Gastrocnemius medialis (tissue), 4 donors: ENCODE measurements around the gene RIMBP2. TPM values are rescaled to one million over a fixed set of nuclear protein-coding genes. Genes with fewer than 3 reads are reported as not detected.

Experiments
- ATAC-seq, 2 donors: fragments of 150-250 bp; one replicate each; pipeline ENCODE4 v1.9.1; 2016
- DNase-seq, 2 donors: peaks; one replicate each; pipeline ENCODE4 v3.0.0-alpha.2; 2019
- H3K27ac ChIP-seq, 4 donors: fragments of 200-600 bp; sonication (generic); 1 replicate in 1 of 4; 2 replicates in 3 of 4; pipeline ENCODE4 v1.5.1; 2016 to 2018; ENCODE audit warnings: mild to moderate bottlenecking in 2 of 4, moderate library complexity in 1 of 4
- H3K27me3 ChIP-seq, 3 donors: fragments of 200-600 bp; sonication (generic) in 2 of 3; 1 replicate in 1 of 3; 2 replicates in 2 of 3; pipeline versions ENCODE4 v1.5.1 to v1.6.0; 2016 to 2019; ENCODE audit warnings: mild to moderate bottlenecking in 1 of 3, moderate library complexity in 1 of 3
- H3K36me3 ChIP-seq, 2 donors: fragments of 200-600 bp; sonication (generic) in 1 of 2; one replicate each; pipeline ENCODE4 v1.5.1; 2017 to 2018
- H3K4me1 ChIP-seq, 2 donors: fragments of 200-600 bp; sonication (generic) in 1 of 2; one replicate each; pipeline ENCODE4 v1.5.1; 2016 to 2017; ENCODE audit warnings: mild to moderate bottlenecking in 2 of 2
- H3K4me3 ChIP-seq, 4 donors: fragments of 200-600 bp; sonication (generic) in 3 of 4; 1 replicate in 1 of 4; 2 replicates in 3 of 4; pipeline ENCODE4 v1.5.1; 2016 to 2019; ENCODE audit warnings: mild to moderate bottlenecking in 2 of 4
- H3K9me3 ChIP-seq, 3 donors: fragments of 200-600 bp; sonication (generic) in 2 of 3; 1 replicate in 1 of 3; 2 replicates in 2 of 3; pipeline ENCODE4 v1.5.1; 2016 to 2019
- POLR2A ChIP-seq, 2 donors: fragments of 450-650 bp; IDR thresholded peaks; one replicate each; pipeline ENCODE4 v1.6.1; 2017; ENCODE audit warnings: antibody characterized with exemption in 2 of 2, mild to moderate bottlenecking in 2 of 2, moderate library complexity in 2 of 2
- in situ Hi-C, 4 donors: fragments of 200-750 bp; cut with MboI; loops; one replicate each; pipeline versions ENCODE4 v1.15.0 to v1.8.0; 2017; ENCODE audit warnings: low sequenced_read_pairs in 4 of 4
- intact Hi-C: fragments of 100-400 bp; cut with DNase I; formaldehyde crosslinking; loops from one replicate; pipeline ENCODE4 v1.15.1; 2023; ENCODE audit warnings: low total_unique reads
- total RNA-seq, 4 donors: library from RNA; depleted of rRNA; stranded (reverse); fragments of >200 nt; gene quantifications; one replicate each; pipeline versions ENCODE4 v1.1.0 to v1.2.3, GENCODE V29; 2016
- TF ChIP-seq, protein P1 (sequence below), 5 experiments: fragments of 450-650 bp in 3 of 5; fragments of 200-600 bp in 2 of 5; sonication (generic) in 2 of 5; IDR thresholded peaks in 4 of 5; conservative IDR thresholded peaks in 1 of 5; 1 replicate in 4 of 5; 2 replicates in 1 of 5; pipeline ENCODE4 v1.5.1; 2016 to 2019; ENCODE audit warnings: antibody characterized with exemption in 5 of 5, mild to moderate bottlenecking in 3 of 5, moderate library complexity in 3 of 5

Gene RIMBP2
- total RNA-seq, 4 donors from 2014 or later: 0.76 to 2.2 (median 1.2) TPM; not detected in 1

DNA sequence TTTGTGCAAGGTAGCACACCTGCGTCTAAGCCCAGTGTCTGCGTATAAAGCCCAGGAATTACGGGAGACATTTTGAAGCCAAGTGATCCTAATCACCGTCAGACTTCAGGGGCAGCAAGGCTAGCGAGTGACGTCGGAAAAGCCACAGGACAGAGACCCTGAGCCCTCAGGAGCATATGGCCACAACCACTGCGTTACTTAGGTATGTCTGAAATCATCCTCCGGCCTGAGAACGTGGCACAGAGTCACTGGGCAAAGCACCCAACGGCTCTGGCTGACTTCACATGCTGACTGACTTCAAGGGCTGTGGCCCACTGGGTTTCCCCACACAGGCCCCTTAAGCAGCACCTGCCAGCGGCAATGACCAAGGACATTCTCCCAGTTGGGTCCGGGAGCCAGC, 71.5 kb downstream of the RIMBP2 start:
- H3K27ac ChIP-seq: no peak overlapping the region
- no peaks in the 10 kb centered on the region for H3K4me1 ChIP-seq
- in situ Hi-C loops: no loop called here
- no peak overlapping the region for H3K4me3 ChIP-seq
- TF ChIP-seq, protein P1, sequence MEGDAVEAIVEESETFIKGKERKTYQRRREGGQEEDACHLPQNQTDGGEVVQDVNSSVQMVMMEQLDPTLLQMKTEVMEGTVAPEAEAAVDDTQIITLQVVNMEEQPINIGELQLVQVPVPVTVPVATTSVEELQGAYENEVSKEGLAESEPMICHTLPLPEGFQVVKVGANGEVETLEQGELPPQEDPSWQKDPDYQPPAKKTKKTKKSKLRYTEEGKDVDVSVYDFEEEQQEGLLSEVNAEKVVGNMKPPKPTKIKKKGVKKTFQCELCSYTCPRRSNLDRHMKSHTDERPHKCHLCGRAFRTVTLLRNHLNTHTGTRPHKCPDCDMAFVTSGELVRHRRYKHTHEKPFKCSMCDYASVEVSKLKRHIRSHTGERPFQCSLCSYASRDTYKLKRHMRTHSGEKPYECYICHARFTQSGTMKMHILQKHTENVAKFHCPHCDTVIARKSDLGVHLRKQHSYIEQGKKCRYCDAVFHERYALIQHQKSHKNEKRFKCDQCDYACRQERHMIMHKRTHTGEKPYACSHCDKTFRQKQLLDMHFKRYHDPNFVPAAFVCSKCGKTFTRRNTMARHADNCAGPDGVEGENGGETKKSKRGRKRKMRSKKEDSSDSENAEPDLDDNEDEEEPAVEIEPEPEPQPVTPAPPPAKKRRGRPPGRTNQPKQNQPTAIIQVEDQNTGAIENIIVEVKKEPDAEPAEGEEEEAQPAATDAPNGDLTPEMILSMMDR (IDR thresholded peaks at IDR 0.05 in 4 of 5, conservative IDR thresholded peaks at IDR 0.05 in 1 of 5): no peak
- TF ChIP-seq POLR2A (IDR thresholded peaks at IDR 0.05): no peak
- no peaks in the 10 kb centered on the region for H3K27me3 ChIP-seq
- H3K36me3 ChIP-seq: no peaks in the 10 kb centered on the region
- DNase-seq: no peak
- intact Hi-C loops: no loop called here
- no peaks in the 10 kb centered on the region for H3K9me3 ChIP-seq
- ATAC-seq: no peak

DNA sequence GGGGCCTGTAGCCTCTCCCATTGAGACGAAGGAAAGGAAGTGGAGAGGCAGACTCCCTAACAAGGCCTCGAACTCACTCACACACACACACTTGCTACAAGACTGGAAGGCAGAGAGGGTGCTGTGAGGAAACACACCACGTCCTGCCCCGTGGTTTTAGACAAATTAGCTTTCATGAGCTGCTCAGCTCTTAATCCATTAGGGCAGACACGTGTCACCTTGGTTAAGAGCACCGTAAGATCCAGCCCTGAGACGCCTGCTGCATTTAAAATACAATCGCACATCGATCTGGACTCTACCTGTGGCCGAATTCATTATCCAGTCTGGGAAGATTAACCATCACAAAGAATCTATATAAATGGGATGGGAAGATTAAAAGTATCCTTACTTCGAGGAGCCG, 72.0 kb downstream of the RIMBP2 start:
- DNase-seq (no peak), ATAC-seq (no peak)
- H3K9me3 ChIP-seq: no peaks in the 10 kb centered on the region
- no peaks in the 10 kb centered on the region for H3K4me1 ChIP-seq
- no peak overlapping the region for H3K4me3 ChIP-seq
- intact Hi-C loops: no loop called here
- no peaks in the 10 kb centered on the region for H3K36me3 ChIP-seq
- in situ Hi-C loops: no loop called here
- TF ChIP-seq, protein P1 (IDR thresholded peaks at IDR 0.05 in 4 of 5, conservative IDR thresholded peaks at IDR 0.05 in 1 of 5): no peak
- TF ChIP-seq POLR2A (IDR thresholded peaks at IDR 0.05): no peak
- H3K27me3 ChIP-seq: no peaks in the 10 kb centered on the region
- H3K27ac ChIP-seq: no peak overlapping the region

DNA sequence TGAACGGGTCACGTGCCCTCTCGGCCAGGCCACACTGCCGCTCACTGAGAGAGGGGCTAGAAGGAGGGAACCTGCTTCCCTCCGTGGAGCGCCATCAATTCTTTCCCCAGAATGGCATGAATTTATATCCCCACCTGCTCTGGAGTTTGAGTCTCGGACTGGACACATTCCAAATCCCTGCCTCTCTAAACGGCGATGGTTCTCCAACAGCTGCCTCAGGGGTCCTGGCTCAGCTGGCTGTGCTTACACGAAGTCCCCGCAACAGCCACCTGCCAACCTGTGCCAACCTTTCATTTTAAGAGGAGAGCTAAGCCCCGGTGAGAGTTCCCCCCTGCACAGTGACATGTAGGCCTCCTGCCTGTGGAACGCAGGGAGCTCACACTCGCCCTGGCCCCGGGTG, 73.2 kb downstream of the RIMBP2 start:
- intact Hi-C loops (no loop called here), in situ Hi-C loops (no loop called here)
- no peak overlapping the region for H3K4me3 ChIP-seq
- H3K4me1 ChIP-seq: no peaks in the 10 kb centered on the region
- ATAC-seq (no peak), DNase-seq (no peak)
- no peaks in the 10 kb centered on the region for H3K27me3 ChIP-seq
- H3K9me3 ChIP-seq: no peaks in the 10 kb centered on the region
- no peaks in the 10 kb centered on the region for H3K36me3 ChIP-seq
- TF ChIP-seq POLR2A (IDR thresholded peaks at IDR 0.05): no peak
- TF ChIP-seq, protein P1 (IDR thresholded peaks at IDR 0.05 in 4 of 5, conservative IDR thresholded peaks at IDR 0.05 in 1 of 5): no peak
- H3K27ac ChIP-seq: no peak overlapping the region

DNA sequence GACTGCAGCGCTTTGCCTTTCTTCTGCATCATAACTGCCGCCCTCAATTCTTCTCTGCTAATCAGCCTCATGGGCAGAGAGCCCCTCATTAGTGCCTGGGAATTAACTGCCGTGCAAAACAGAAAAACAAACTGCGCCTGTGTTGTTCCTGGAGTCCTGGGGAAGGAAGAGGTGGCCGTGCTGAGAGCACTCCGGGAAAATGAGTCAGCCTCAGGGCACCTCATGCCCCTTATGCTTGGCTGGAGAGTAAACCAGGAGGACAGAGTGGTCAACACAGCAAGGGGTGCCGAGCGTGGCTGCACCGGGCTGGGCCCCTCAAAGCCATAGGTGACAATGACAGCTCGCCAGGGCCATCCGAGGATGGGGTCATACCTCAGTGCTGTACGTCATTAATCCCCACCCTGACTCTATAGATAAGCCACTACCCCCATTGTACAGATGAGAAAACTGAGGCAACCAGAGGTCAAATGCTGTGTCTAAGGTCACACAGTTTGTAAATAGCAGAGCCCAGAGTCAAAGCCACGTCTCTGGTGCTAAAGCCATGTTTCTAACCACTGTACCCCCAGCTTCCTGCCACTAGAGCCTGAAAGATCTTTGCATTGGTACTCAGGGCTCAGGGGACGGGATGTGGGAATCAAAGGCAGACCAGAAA, 74.4 kb downstream of the RIMBP2 start:
- no peak overlapping the region for H3K4me3 ChIP-seq
- TF ChIP-seq POLR2A (IDR thresholded peaks at IDR 0.05): no peak
- TF ChIP-seq, protein P1 (IDR thresholded peaks at IDR 0.05 in 4 of 5, conservative IDR thresholded peaks at IDR 0.05 in 1 of 5): no peak
- H3K9me3 ChIP-seq: no peaks in the 10 kb centered on the region
- DNase-seq (no peak), ATAC-seq (no peak)
- intact Hi-C loops (no loop called here), in situ Hi-C loops (no loop called here)
- H3K27me3 ChIP-seq: no peaks in the 10 kb centered on the region
- no peak overlapping the region for H3K27ac ChIP-seq
- H3K4me1 ChIP-seq: no peaks in the 10 kb centered on the region
- H3K36me3 ChIP-seq: no peaks in the 10 kb centered on the region

DNA sequence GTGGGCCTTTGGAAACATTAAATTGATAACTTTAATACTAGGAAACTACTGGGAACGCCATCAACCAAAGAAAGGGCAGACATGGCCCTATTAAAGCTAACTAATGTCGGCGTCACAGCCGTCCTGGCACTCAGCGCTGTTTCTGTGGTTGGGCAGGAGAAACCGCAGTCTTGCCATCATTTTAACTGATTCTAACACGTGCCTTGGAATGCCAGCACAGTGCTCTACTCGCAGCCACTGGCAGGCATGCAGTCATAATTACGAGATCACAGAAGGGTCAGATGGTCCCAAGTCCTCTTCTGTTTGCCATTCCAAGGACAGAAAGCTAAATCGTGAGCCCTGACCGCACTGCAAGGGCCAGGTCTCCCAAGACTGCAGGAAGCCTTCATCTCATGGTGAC, 75.2 kb downstream of the RIMBP2 start:
- Histone ChIP-seq H3K4me3 (no peak overlapping the region), H3K27ac (no peak overlapping the region), H3K9me3 (no peaks in the 10 kb centered on the region), H3K27me3 (no peaks in the 10 kb centered on the region), H3K36me3 (no peaks in the 10 kb centered on the region), H3K4me1 (no peaks in the 10 kb centered on the region)
- intact Hi-C loops: no loop called here
- in situ Hi-C loops: no loop called here
- DNase-seq: no peak
- ATAC-seq: no peak
- TF ChIP-seq, protein P1 (IDR thresholded peaks at IDR 0.05 in 4 of 5, conservative IDR thresholded peaks at IDR 0.05 in 1 of 5): no peak
- TF ChIP-seq POLR2A (IDR thresholded peaks at IDR 0.05): no peak
